HEK293T (cell line): ENCODE results near the gene DEPP1.

ENCODE experiments used
- BHLHE40 ChIP-seq: fragments of 450-650 bp; IDR thresholded peaks from 2 replicates; pipeline ENCODE4 v1.6.1; 2016; ENCODE audit warnings: mild to moderate bottlenecking, moderate library complexity, borderline replicate concordance
- CTBP1 ChIP-seq: fragments of 450-650 bp; IDR thresholded peaks from 2 replicates; pipeline ENCODE4 v1.6.1; 2016; ENCODE audit warnings: borderline replicate concordance
- ELF4 ChIP-seq: fragments of 450-650 bp; IDR thresholded peaks from 2 replicates; pipeline ENCODE4 v1.6.1; 2017; ENCODE audit warnings: antibody characterized with exemption
- FOXA1 ChIP-seq: fragments of 450-650 bp; IDR thresholded peaks from 2 replicates; pipeline ENCODE4 v1.6.1; 2016; ENCODE audit warnings: mild to moderate bottlenecking
- FOXK2 ChIP-seq: fragments of 450-650 bp; IDR thresholded peaks from 2 replicates; pipeline ENCODE4 v1.6.1; 2016; ENCODE audit warnings: mild to moderate bottlenecking
- FOXM1 ChIP-seq: fragments of 450-650 bp; IDR thresholded peaks from 2 replicates; pipeline ENCODE4 v1.6.1; 2017; ENCODE audit warnings: mild to moderate bottlenecking, borderline replicate concordance
- HDGF ChIP-seq: fragments of 450-650 bp; IDR thresholded peaks from 2 replicates; pipeline ENCODE4 v1.6.1; 2017; ENCODE audit warnings: antibody characterized with exemption, borderline replicate concordance
- L3MBTL2 ChIP-seq: fragments of 450-650 bp; conservative IDR thresholded peaks from 2 replicates; pipeline ENCODE4 v1.6.1; 2016; ENCODE audit warnings: mild to moderate bottlenecking
- NFRKB ChIP-seq: fragments of 450-650 bp; IDR thresholded peaks from 2 replicates; pipeline ENCODE4 v1.6.1; 2016; ENCODE audit warnings: mild to moderate bottlenecking, moderate library complexity
- SP1 ChIP-seq: fragments of 450-650 bp; IDR thresholded peaks from 2 replicates; pipeline ENCODE4 v1.6.1; 2017
- SUZ12 ChIP-seq: fragments of 450-650 bp; IDR thresholded peaks from 2 replicates; pipeline ENCODE4 v1.6.1; 2016; ENCODE audit warnings: mild to moderate bottlenecking
- TARDBP ChIP-seq: fragments of 450-650 bp; IDR thresholded peaks from 2 replicates; pipeline ENCODE4 v1.6.1; 2016

- TF ChIP-seq SP1 (no peak), FOXM1 (no peak), L3MBTL2 (no peak), TARDBP (no peak), FOXK2 (no peak), SUZ12 (no peak), NFRKB (no peak), FOXA1 (no peak), HDGF (no peak), BHLHE40 (no peak), CTBP1 (no peak), ELF4 (no peak)
These were observed 1.9 kb upstream of the DEPP1 start for GRCh38 chr10:44980309-44981171.
